SU-DHL-6 (cell line): ENCODE measurements around the gene CTSK.

ENCODE experiments used
- CTCF ChIP-seq: fragments of 200-600 bp; sonication (generic); IDR thresholded peaks from one replicate; pipeline ENCODE4 v1.5.1; 2017; ENCODE audit warnings: antibody characterized with exemption, mild to moderate bottlenecking, low read length, moderate library complexity; ENCODE audit not compliant: insufficient read depth, poor library complexity, severe bottlenecking
- EZH2phosphoT487 ChIP-seq: fragments of 200-600 bp; sonication (generic), shearing (Covaris generic); conservative IDR thresholded peaks from 2 replicates; pipeline ENCODE4 v1.6.1; 2018; ENCODE audit warnings: mild to moderate bottlenecking, antibody characterized with exemption, low read length, moderate library complexity, mixed read lengths

GRCh38 chr1:150763018-150763417, 45.0 kb downstream of the CTSK start:
- TF ChIP-seq EZH2phosphoT487 = no peak
- TF ChIP-seq CTCF = no peak
